Fibroblast of lung (primary cell): ENCODE results near the gene TRPM6. TPM values are rescaled to one million over a fixed set of nuclear protein-coding genes. Genes with fewer than 3 reads are reported as not detected.

Source experiments
- DNase-seq, 2 donors: peaks; one replicate each; pipeline versions ENCODE4 v3.0.0 to v3.0.0-alpha.2; 2010; ENCODE audit warnings: low read depth in 2 of 2
- H2AFZ ChIP-seq: 2 replicates; pipeline ENCODE4 v1.5.1; 2012; ENCODE audit warnings: low read length, control low read depth, inconsistent platforms
- H3K27ac ChIP-seq: 2 replicates; pipeline ENCODE4 v1.5.1; 2011; ENCODE audit warnings: low read length, control low read depth; ENCODE audit not compliant: insufficient read depth
- H3K27me3 ChIP-seq: 2 replicates; pipeline ENCODE4 v1.5.1; 2011; ENCODE audit warnings: mild to moderate bottlenecking, low read length; ENCODE audit not compliant: control insufficient read depth, insufficient read depth
- H3K36me3 ChIP-seq: 2 replicates; pipeline ENCODE4 v1.5.1; 2011; ENCODE audit warnings: low read length; ENCODE audit not compliant: control insufficient read depth, insufficient read depth
- H3K4me1 ChIP-seq: 2 replicates; pipeline ENCODE4 v1.5.1; 2011; ENCODE audit warnings: low read length; ENCODE audit not compliant: control insufficient read depth, insufficient read depth; ENCODE audit errors: extremely low read depth
- H3K4me2 ChIP-seq: 2 replicates; pipeline ENCODE4 v1.5.1; 2011; ENCODE audit warnings: low read length, control low read depth; ENCODE audit not compliant: insufficient read depth; ENCODE audit errors: extremely low read depth
- H3K4me3 ChIP-seq, 4 experiments: fragments of 200-600 bp in 1 of 4; sonication (generic) in 1 of 4; replicated peaks in 1 of 4; 2 replicates each; pipeline ENCODE4 v1.5.1; 2011 to 2016; ENCODE audit warnings: low read length in 4 of 4, low read depth in 3 of 4, mild to moderate bottlenecking in 3 of 4, control low read depth in 2 of 4, inconsistent platforms in 1 of 4, mixed read lengths in 1 of 4; ENCODE audit not compliant: insufficient read depth in 1 of 4; ENCODE audit errors: control extremely low read depth in 1 of 4
- H3K79me2 ChIP-seq: 2 replicates; pipeline ENCODE4 v1.5.1; 2012; ENCODE audit warnings: mild to moderate bottlenecking, low read length, inconsistent platforms; ENCODE audit not compliant: control insufficient read depth, insufficient read depth
- H3K9ac ChIP-seq: 2 replicates; pipeline ENCODE4 v1.5.1; 2011; ENCODE audit warnings: mild to moderate bottlenecking, low read length, control low read depth; ENCODE audit not compliant: insufficient read depth
- H3K9me3 ChIP-seq: 2 replicates; pipeline ENCODE4 v1.5.1; 2012; ENCODE audit warnings: low read depth, low read length; ENCODE audit not compliant: control insufficient read depth, insufficient read depth
- H4K20me1 ChIP-seq: 2 replicates; pipeline ENCODE4 v1.5.1; 2011; ENCODE audit warnings: low read length; ENCODE audit not compliant: control insufficient read depth, insufficient read depth; ENCODE audit errors: extremely low read depth
- CTCF ChIP-seq, 2 donors: IDR thresholded peaks in 1 of 2; conservative IDR thresholded peaks in 1 of 2; 1 replicate in 1 of 2; 2 replicates in 1 of 2; pipeline ENCODE4 v1.5.1; 2011 to 2012; ENCODE audit warnings: low read length in 2 of 2, control low read depth in 1 of 2, inconsistent platforms in 1 of 2, low read depth in 1 of 2, mild to moderate bottlenecking in 1 of 2
- EZH2 ChIP-seq: IDR thresholded peaks from 2 replicates; pipeline ENCODE4 v1.5.1; 2012; ENCODE audit warnings: low read length, control low read depth, mild to moderate bottlenecking; ENCODE audit errors: missing control alignments
- polyA plus RNA-seq, 2 donors: library from polyadenylated mRNA; depleted of rRNA in 1 of 2; stranded (reverse) in 1 of 2; unstranded in 1 of 2; fragments of >200 nt; gene quantifications; 2 replicates each; pipeline ENCODE4 v1.2.1, GENCODE V29; 2011 to 2012; ENCODE audit warnings: missing spikeins in 1 of 2
- total RNA-seq: library from RNA; depleted of rRNA; stranded (reverse); fragments of >200 nt; gene quantifications from 2 replicates; pipeline ENCODE4 v1.2.1, GENCODE V29; 2014

The TRPM6 gene
- total and polyA plus RNA-seq, 2 donors (not counting 1 experiment from before 2014, with no cell fraction given): under 0.01 to 0.02 TPM

- no peak overlapping the region for H3K9ac ChIP-seq
- H3K27me3 ChIP-seq: no peaks in the 10 kb centered on the region
- TF ChIP-seq EZH2 (no peak), CTCF (conservative IDR thresholded peaks at IDR 0.05 in 1 of 2, IDR thresholded peaks at IDR 0.05 in 1 of 2; ENCODE audit: low read depth in 1 of 2, low read length in 2 of 2) (no peak)
- H3K4me3 ChIP-seq: no peak overlapping the region
- no peaks in the 10 kb centered on the region for H3K36me3 ChIP-seq
- H3K79me2 ChIP-seq: no peaks in the 10 kb centered on the region
- H3K4me2 ChIP-seq: no peak overlapping the region
- no peak overlapping the region for H3K27ac ChIP-seq
- no peak for DNase-seq
- H3K4me1 ChIP-seq: no peaks in the 10 kb centered on the region
- no peak overlapping the region for H2AFZ ChIP-seq
- no peaks in the 10 kb centered on the region for H3K9me3 ChIP-seq
- H4K20me1 ChIP-seq: no peaks in the 10 kb centered on the region
These were observed 163.4 kb downstream of the TRPM6 start for GRCh38 chr9:74724317-74724716.

GRCh38 chr9:74721696-74722660, 165.7 kb downstream of the TRPM6 start:
- no peak overlapping the region for H3K27ac ChIP-seq
- no peaks in the 10 kb centered on the region for H3K36me3 ChIP-seq
- no peaks in the 10 kb centered on the region for H4K20me1 ChIP-seq
- H3K4me3 ChIP-seq: no peak overlapping the region
- peak in 1 of 2 donors; percentile 9 for DNase-seq
- no peak overlapping the region for H2AFZ ChIP-seq
- no peak overlapping the region for H3K4me2 ChIP-seq
- H3K79me2 ChIP-seq: no peaks in the 10 kb centered on the region
- no peak overlapping the region for H3K9ac ChIP-seq
- no peaks in the 10 kb centered on the region for H3K9me3 ChIP-seq
- TF ChIP-seq EZH2 (no peak), CTCF (conservative IDR thresholded peaks at IDR 0.05 in 1 of 2, IDR thresholded peaks at IDR 0.05 in 1 of 2; ENCODE audit: low read depth in 1 of 2, low read length in 2 of 2) (no peak)
- H3K4me1 ChIP-seq: no peaks in the 10 kb centered on the region
- H3K27me3 ChIP-seq: no peaks in the 10 kb centered on the region

- no peak overlapping the region for H3K27ac ChIP-seq
- no peaks in the 10 kb centered on the region for H3K36me3 ChIP-seq
- H3K79me2 ChIP-seq: no peaks in the 10 kb centered on the region
- DNase-seq: no peak
- H3K27me3 ChIP-seq: no peaks in the 10 kb centered on the region
- H3K4me1 ChIP-seq: no peaks in the 10 kb centered on the region
- no peak overlapping the region for H3K4me2 ChIP-seq
- no peak overlapping the region for H3K4me3 ChIP-seq
- TF ChIP-seq CTCF (conservative IDR thresholded peaks at IDR 0.05 in 1 of 2, IDR thresholded peaks at IDR 0.05 in 1 of 2; ENCODE audit: low read depth in 1 of 2, low read length in 2 of 2) (no peak), EZH2 (no peak)
- no peaks in the 10 kb centered on the region for H3K9me3 ChIP-seq
- no peak overlapping the region for H2AFZ ChIP-seq
- H3K9ac ChIP-seq: no peak overlapping the region
- H4K20me1 ChIP-seq: no peaks in the 10 kb centered on the region
These were observed 168.4 kb downstream of the TRPM6 start for GRCh38 chr9:74719306-74719705.
